Endothelial cell of umbilical vein (primary cell): ENCODE results near the gene FHOD3. TPM values are rescaled to one million over a fixed set of nuclear protein-coding genes. Genes with fewer than 3 reads are reported as not detected.

Experiments used
- BruUV-seq: library from RNA; stranded (reverse); fragments of 400-500 nt; replicated peaks from 2 replicates; lab custom pipeline; 2021; lab: Mats Ljungman, UMichigan
- CTCF ChIA-PET: fragments of 300-600, 350-600 bp; sonication (Branson Sonifier 250); formaldehyde crosslinking; loops from one replicate; lab custom pipeline; 2021; ENCODE audit warnings: antibody characterized with exemption, inconsistent platforms; lab: Charles Lee
- POLR2A ChIA-PET: fragments of 300-600, 350-600 bp; sonication (Branson Sonifier 250); formaldehyde crosslinking; loops from one replicate; lab custom pipeline; 2021; ENCODE audit warnings: antibody characterized with exemption, inconsistent platforms; lab: Charles Lee
- DNase-seq: peaks from one replicate; pipeline ENCODE4 v3.0.0-alpha.2; 2011; ENCODE audit warnings: low read depth, low spot score
- FAIRE-seq: peaks from 2 replicates; lab custom pipeline; 2011; peaks lifted over from hg19 to GRCh38; lab: Jason Lieb, UNC
- H2AFZ ChIP-seq: 2 replicates; pipeline ENCODE4 v1.6.0; 2012; ENCODE audit warnings: low read depth, low read length, control low read depth, inconsistent platforms
- H3K27ac ChIP-seq: 2 replicates; pipeline ENCODE4 v1.5.1; 2011; ENCODE audit warnings: low read depth, mild to moderate bottlenecking, control low read depth, low read length, moderate library complexity; ENCODE audit not compliant: insufficient read depth
- H3K27me3 ChIP-seq, 2 experiments: 2 replicates each; pipeline versions ENCODE4 v1.6.0 to v1.6.1; 2011; ENCODE audit warnings: low read length in 2 of 2, mixed read lengths in 1 of 2; ENCODE audit not compliant: control insufficient read depth in 2 of 2, insufficient read depth in 2 of 2
- H3K36me3 ChIP-seq, 2 experiments: 2 replicates in 1 of 2; 3 replicates in 1 of 2; pipeline ENCODE4 v1.5.1; 2011; ENCODE audit warnings: low read length in 2 of 2, mild to moderate bottlenecking in 1 of 2, moderate library complexity in 1 of 2; ENCODE audit not compliant: control insufficient read depth in 2 of 2, insufficient read depth in 2 of 2; ENCODE audit errors: extremely low read depth in 1 of 2
- H3K4me1 ChIP-seq: 3 replicates; pipeline ENCODE4 v1.5.1; 2011; ENCODE audit warnings: mild to moderate bottlenecking, low read length; ENCODE audit not compliant: control insufficient read depth, insufficient read depth; ENCODE audit errors: extremely low read depth
- H3K4me2 ChIP-seq: 2 replicates; pipeline ENCODE4 v1.6.1; 2011; ENCODE audit warnings: low read length, control low read depth, mixed read lengths; ENCODE audit not compliant: insufficient read depth
- H3K4me3 ChIP-seq, 3 experiments: fragments of 200-600 bp in 1 of 3; sonication (generic), shearing (Covaris generic) in 1 of 3; replicated peaks in 1 of 3; 2 replicates each; pipeline ENCODE4 v1.5.1; 2011 to 2016; ENCODE audit warnings: control low read depth in 3 of 3, low read length in 3 of 3, mild to moderate bottlenecking in 2 of 3, inconsistent platforms in 1 of 3, low read depth in 1 of 3, moderate library complexity in 1 of 3; ENCODE audit not compliant: insufficient read depth in 1 of 3
- H3K79me2 ChIP-seq: 2 replicates; pipeline ENCODE4 v1.6.0; 2012; ENCODE audit warnings: low read length, inconsistent platforms; ENCODE audit not compliant: control insufficient read depth, insufficient read depth
- H3K9ac ChIP-seq: replicated peaks from 2 replicates; pipeline ENCODE3; 2011; ENCODE audit warnings: low read length, control low read depth; ENCODE audit not compliant: insufficient read depth; ENCODE audit errors: extremely low read depth
- H3K9me1 ChIP-seq: replicated peaks from 3 replicates; pipeline ENCODE4 v1.6.0; 2011; ENCODE audit warnings: mild to moderate bottlenecking, low read length; ENCODE audit not compliant: control insufficient read depth, insufficient read depth; ENCODE audit errors: extremely low read depth
- H3K9me3 ChIP-seq: replicated peaks from 2 replicates; pipeline ENCODE4 v1.5.1; 2012; ENCODE audit warnings: low read length, inconsistent platforms; ENCODE audit not compliant: control insufficient read depth, insufficient read depth
- H4K20me1 ChIP-seq: replicated peaks from 2 replicates; pipeline ENCODE3; 2011; ENCODE audit warnings: mild to moderate bottlenecking, low read length; ENCODE audit not compliant: control insufficient read depth, insufficient read depth; ENCODE audit errors: extremely low read depth
- CTCF ChIP-seq, 2 donors: IDR thresholded peaks; 1 replicate in 1 of 2; 2 replicates in 1 of 2; pipeline ENCODE4 v1.5.1; 2011; ENCODE audit warnings: low read length in 2 of 2, mild to moderate bottlenecking in 2 of 2, moderate library complexity in 2 of 2, control low read depth in 1 of 2, inconsistent platforms in 1 of 2, low read depth in 1 of 2; ENCODE audit not compliant: insufficient read depth in 1 of 2; ENCODE audit errors: extremely low read depth in 1 of 2
- EZH2 ChIP-seq: IDR thresholded peaks from 2 replicates; pipeline ENCODE4 v1.6.1; 2012; ENCODE audit warnings: borderline replicate concordance, low read depth, mild to moderate bottlenecking, moderate library complexity, low read length, inconsistent platforms; ENCODE audit not compliant: severe bottlenecking
- FOS ChIP-seq: IDR thresholded peaks from 2 replicates; pipeline ENCODE4 v1.6.1; 2011; ENCODE audit warnings: mild to moderate bottlenecking, low read length, moderate library complexity, borderline replicate concordance; ENCODE audit not compliant: insufficient read depth
- JUN ChIP-seq: IDR thresholded peaks from 2 replicates; pipeline ENCODE4 v1.6.1; 2011; ENCODE audit warnings: borderline replicate concordance, low read depth; ENCODE audit not compliant: insufficient read length, insufficient read depth
- MYC ChIP-seq: IDR thresholded peaks from one replicate; pipeline ENCODE4 v1.6.1; 2011; ENCODE audit warnings: mild to moderate bottlenecking, low read depth, low read length
- dilution Hi-C: fragments of 300-500 bp; cut with MboI; formaldehyde crosslinking; loops from one replicate; pipeline ENCODE4 v1.15.0; 2019; ENCODE audit warnings: low sequenced_read_pairs; ENCODE audit not compliant: extremely low pct_ligation_motif_present
- intact Hi-C: fragments of 100-400 bp; cut with micrococcal nuclease; formaldehyde crosslinking; loops from one replicate; pipeline ENCODE4 v1.10.0; 2022
- polyA plus RNA-seq, 4 experiments: library from polyadenylated mRNA; depleted of rRNA in 3 of 4; stranded (reverse) in 3 of 4; unstranded in 1 of 4; fragments of >200 nt; gene quantifications; 2 replicates each; pipeline versions ENCODE4 v1.2.1 to v1.2.3, GENCODE V29; 2011 to 2012; ENCODE audit warnings: missing spikeins in 1 of 4
- total RNA-seq: library from RNA; stranded (reverse); gene quantifications from 2 replicates; pipeline ENCODE4 v1.2.3, GENCODE V29; 2021

The FHOD3 gene
- total and polyA plus RNA-seq, 2 donors (not counting 3 experiments of a cell fraction or from before 2014, with no cell fraction given), result 0.06 to 1.5 TPM

DNA sequence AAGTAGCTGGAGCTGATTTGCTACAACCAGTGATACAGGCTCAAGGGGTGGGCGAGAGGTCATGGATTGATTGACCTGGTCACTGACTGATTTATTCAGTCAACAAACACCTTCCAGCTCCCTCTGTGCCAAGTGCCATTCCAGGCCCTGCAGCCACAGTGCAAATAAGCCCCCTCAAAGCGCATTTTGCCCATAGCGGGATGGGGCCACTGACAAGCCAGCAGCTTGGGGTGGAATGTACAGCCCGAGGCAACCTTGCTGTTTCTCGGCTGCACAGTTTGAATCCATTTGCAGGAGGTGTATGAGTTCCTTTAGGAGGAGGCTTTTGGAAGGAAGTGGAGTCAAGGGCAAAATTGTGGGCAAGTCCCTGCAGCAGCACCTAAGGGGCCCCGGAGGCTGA, 296.1 kb downstream of the FHOD3 start:
- no peak for FAIRE-seq

More for the DNA sequence above, 296.1 kb downstream of the FHOD3 start:
- dilution Hi-C loops (no loop called here), intact Hi-C loops (no loop called here)
- Histone ChIP-seq H3K4me2 (no peak overlapping the region), H3K4me3 (no peak overlapping the region), H3K79me2 (no peaks in the 10 kb centered on the region), H3K36me3 (no peaks in the 10 kb centered on the region), H4K20me1 (no peaks in the 10 kb centered on the region), H3K9me3 (no peaks in the 10 kb centered on the region), H3K27me3 (no peaks in the 10 kb centered on the region), H3K27ac (no peak overlapping the region), H3K4me1 (no peaks in the 10 kb centered on the region), H3K9ac (no peak overlapping the region), H3K9me1 (no peaks in the 10 kb centered on the region), H2AFZ (no peak overlapping the region)
- CTCF ChIA-PET, result no interaction called here
- TF ChIP-seq EZH2 (no peak), CTCF (IDR thresholded peaks at IDR 0.05; ENCODE audit: extremely low read depth in 1 of 2, insufficient read depth in 1 of 2, low read depth in 1 of 2, low read length in 2 of 2) (no peak), MYC (no peak), FOS (no peak), JUN (no peak)
- POLR2A ChIA-PET, result no interaction called here
- no TSS peak for BruUV-seq
- DNase-seq, result no peak
